AG10803 (cell line): ENCODE measurements around the gene LRRC32.
A peak's percentile ranks its signal among the peaks of the same experiment; 100 is the strongest.

ENCODE experiments used
- DNase-seq: peaks from one replicate; pipeline ENCODE4 v3.0.0; 2010; ENCODE audit warnings: low read depth
- H3K4me3 ChIP-seq: 2 replicates; pipeline ENCODE4 v1.5.1; 2011; ENCODE audit warnings: mild to moderate bottlenecking, low read length, control low read depth
- TF ChIP-seq, protein P1 (sequence below): conservative IDR thresholded peaks from 2 replicates; pipeline ENCODE4 v1.5.1; 2011; ENCODE audit warnings: mild to moderate bottlenecking, low read length, control low read depth, inconsistent platforms

Gene LRRC32

GRCh38 chr11:76698321-76699043, 27.9 kb upstream of the LRRC32 start:
- no peak for DNase-seq
- no peak overlapping the region for H3K4me3 ChIP-seq
- TF ChIP-seq, protein P1, sequence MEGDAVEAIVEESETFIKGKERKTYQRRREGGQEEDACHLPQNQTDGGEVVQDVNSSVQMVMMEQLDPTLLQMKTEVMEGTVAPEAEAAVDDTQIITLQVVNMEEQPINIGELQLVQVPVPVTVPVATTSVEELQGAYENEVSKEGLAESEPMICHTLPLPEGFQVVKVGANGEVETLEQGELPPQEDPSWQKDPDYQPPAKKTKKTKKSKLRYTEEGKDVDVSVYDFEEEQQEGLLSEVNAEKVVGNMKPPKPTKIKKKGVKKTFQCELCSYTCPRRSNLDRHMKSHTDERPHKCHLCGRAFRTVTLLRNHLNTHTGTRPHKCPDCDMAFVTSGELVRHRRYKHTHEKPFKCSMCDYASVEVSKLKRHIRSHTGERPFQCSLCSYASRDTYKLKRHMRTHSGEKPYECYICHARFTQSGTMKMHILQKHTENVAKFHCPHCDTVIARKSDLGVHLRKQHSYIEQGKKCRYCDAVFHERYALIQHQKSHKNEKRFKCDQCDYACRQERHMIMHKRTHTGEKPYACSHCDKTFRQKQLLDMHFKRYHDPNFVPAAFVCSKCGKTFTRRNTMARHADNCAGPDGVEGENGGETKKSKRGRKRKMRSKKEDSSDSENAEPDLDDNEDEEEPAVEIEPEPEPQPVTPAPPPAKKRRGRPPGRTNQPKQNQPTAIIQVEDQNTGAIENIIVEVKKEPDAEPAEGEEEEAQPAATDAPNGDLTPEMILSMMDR, result peak; percentile 16; the same call in 1 of the 2 replicates

GRCh38 chr11:76696756-76697155, 26.2 kb upstream of the LRRC32 start:
- TF ChIP-seq, protein P1, result no peak

DNA sequence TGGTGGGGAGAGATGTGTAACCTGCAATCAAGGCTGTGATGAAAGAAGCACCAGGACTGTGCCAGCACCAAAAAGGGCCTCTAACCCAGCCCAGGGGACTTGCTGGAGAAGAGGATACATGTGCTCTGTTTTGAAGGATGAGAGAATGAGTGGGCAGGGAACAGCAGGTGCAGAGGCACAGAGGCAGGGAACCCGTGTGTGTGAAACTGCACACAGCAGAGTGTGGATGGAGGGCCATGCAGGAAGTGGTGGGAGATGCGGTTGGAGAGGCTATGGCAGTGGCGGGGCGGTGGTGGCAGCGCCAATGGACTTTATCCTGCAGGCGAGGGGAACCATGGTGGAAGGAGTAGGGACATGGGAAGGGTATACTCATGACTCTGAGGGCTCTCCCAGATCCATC, 25.2 kb upstream of the LRRC32 start:
- no peak overlapping the region for H3K4me3 ChIP-seq
- TF ChIP-seq, protein P1, result no peak
- DNase-seq, result no peak

More at GRCh38 chr11:76696756-76697155, 26.2 kb upstream of the LRRC32 start:
- H3K4me3 ChIP-seq, result no peak overlapping the region
- DNase-seq, result no peak

DNA sequence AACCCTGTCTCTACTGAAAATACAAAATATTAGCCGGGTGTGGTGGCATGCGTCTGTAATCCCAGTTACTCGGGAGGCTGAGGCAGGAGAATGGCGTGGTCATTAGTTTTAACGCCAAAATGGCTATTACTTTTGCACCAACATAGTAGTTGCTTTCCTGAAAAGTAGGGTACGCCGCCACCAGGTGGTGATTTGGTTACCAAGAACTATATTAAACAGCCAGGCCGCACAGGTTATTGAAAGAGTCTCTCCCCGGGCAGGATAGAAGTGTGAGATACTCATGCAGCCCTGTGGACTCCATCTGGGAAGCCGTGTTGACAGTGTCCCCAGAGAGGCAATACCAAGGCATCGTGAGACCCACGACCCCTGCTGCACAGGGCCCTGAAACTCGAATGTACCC, 24.6 kb upstream of the LRRC32 start:
- no peak overlapping the region for H3K4me3 ChIP-seq
- DNase-seq, result no peak
- TF ChIP-seq, protein P1, result no peak

GRCh38 chr11:76694664-76695063, 24.1 kb upstream of the LRRC32 start:
- no peak overlapping the region for H3K4me3 ChIP-seq

DNA sequence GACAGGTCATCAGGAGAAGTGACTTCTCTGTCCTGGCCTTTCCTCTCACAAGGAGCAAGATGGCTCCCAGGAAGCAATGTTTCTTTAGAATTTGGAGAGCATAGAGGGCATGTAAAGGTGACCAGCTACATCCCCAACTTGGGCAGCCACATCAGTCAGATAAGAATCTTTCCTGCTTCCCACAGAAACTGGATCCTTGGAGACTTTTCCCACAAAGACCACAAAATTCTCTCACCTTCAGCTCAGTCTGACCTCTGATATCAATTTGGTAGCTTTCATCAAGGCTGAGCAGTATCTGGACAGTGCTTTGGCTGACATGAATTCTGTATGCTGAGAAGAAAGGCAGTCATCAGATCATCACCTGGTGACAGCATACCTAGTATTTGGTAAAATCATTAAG, 23.3 kb upstream of the LRRC32 start:
- no peak for DNase-seq
- H3K4me3 ChIP-seq, result no peak overlapping the region
- TF ChIP-seq, protein P1, result no peak

More at GRCh38 chr11:76694664-76695063, 24.1 kb upstream of the LRRC32 start:
- DNase-seq, result peak; percentile 68
- TF ChIP-seq, protein P1, result no peak

GRCh38 chr11:76692956-76693355, 22.4 kb upstream of the LRRC32 start:
- TF ChIP-seq, protein P1, result no peak
- no peak overlapping the region for H3K4me3 ChIP-seq
- DNase-seq, result no peak
